OCI-LY1 (cell line): Measurements from ENCODE around the gene SLC2A13.

Experiments
- CTCF ChIP-seq: fragments of 200-600 bp; sonication (generic), shearing (Covaris generic); IDR thresholded peaks from 2 replicates; pipeline ENCODE4 v1.5.1; 2017; ENCODE audit warnings: mild to moderate bottlenecking, antibody characterized with exemption, low read length, moderate library complexity, mixed read lengths
- EZH2 ChIP-seq: fragments of 200-600 bp; sonication (generic), shearing (Covaris generic); IDR thresholded peaks from 2 replicates; pipeline ENCODE4 v1.8.0; 2017; ENCODE audit warnings: borderline replicate concordance, mixed run types, mild to moderate bottlenecking, antibody characterized with exemption, low read length, moderate library complexity, mixed read lengths

DNA sequence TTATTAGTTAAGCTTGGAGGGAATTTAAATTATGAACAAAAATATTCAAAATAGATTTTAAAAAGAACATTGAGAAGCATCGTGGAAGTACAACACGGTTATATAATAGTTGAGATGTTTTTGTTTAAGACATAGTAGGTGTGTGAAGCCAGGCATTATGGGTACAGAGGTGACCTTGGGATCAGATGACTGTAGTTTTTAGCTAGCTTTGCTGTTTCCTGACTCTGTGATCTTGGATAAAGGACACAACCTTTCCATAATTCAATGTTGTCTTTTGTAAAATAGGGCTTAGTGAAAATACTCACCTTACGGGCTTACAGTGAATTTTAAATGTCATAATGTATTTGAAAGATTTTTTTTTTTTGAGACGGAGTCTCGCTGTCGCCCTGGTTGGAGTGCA, 239.7 kb downstream of the SLC2A13 start:
- TF ChIP-seq CTCF (no peak), EZH2 (no peak)
